Left ventricle myocardium inferior (tissue), 1 donor: ENCODE data around the gene PDK2. TPM values are rescaled to one million over a fixed set of nuclear protein-coding genes. Genes with fewer than 3 reads are reported as not detected.

Source experiments
- DNase-seq: peaks from one replicate; pipeline ENCODE4 v3.0.0-alpha.2; 2020
- H3K27ac ChIP-seq: fragments of 200-600 bp; replicated peaks from 2 replicates; pipeline ENCODE4 v1.8.0; 2021
- H3K27me3 ChIP-seq: fragments of 200-600 bp; 2 replicates; pipeline ENCODE4 v1.8.0; 2021; ENCODE audit warnings: low read depth
- H3K36me3 ChIP-seq: fragments of 200-600 bp; 2 replicates; pipeline ENCODE4 v1.8.0; 2021
- H3K4me1 ChIP-seq: fragments of 200-600 bp; 2 replicates; pipeline ENCODE4 v1.8.0; 2021
- H3K4me3 ChIP-seq: fragments of 200-600 bp; 2 replicates; pipeline ENCODE4 v1.8.0; 2021; ENCODE audit warnings: mild to moderate bottlenecking, moderate library complexity
- H3K9me3 ChIP-seq: fragments of 200-600 bp; replicated peaks from 2 replicates; pipeline ENCODE4 v1.8.0; 2021
- intact Hi-C: fragments of 100-400 bp; cut with micrococcal nuclease; formaldehyde crosslinking; loops from one replicate; pipeline ENCODE4 v1.11.0; 2022
- total RNA-seq: library from RNA; stranded (reverse); fragmentation: NEBNext Ultra II Directional; extraction: Animal tissue kit (Norgen Biotek cat#: 25700); gene quantifications from one replicate; pipeline ENCODE4 v1.2.1, GENCODE V29; 2021
- TF ChIP-seq, protein P1 (sequence below): fragments of 200-600 bp; IDR thresholded peaks from 2 replicates; pipeline ENCODE4 v1.8.0; 2021; ENCODE audit warnings: antibody characterized with exemption, mild to moderate bottlenecking, borderline replicate concordance
- donor health status: DM: no; HTN: yes; CAD: no; lungs with severe emphysema.

The PDK2 gene
- total RNA-seq, 1 donor from 2014 or later: 206 TPM

DNA sequence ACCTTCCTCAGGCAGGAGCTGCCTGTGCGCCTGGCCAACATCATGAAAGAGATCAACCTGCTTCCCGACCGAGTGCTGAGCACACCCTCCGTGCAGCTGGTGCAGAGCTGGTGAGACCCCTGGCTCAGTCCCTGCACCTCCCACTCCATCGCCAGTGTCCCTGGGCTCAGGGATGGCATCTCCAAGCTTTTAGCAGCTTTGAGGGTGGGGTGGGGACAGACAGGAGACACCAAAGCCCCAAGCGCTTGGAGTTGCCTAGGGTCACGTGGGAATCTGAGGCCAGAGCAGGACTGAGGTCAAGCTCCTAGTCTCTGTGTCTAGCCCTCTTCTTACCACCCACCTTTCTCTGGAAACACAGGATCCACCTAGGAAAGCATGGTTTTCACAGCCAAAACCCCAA is 2.3 kb downstream of the PDK2 start:
- no peak for DNase-seq
- H3K27ac ChIP-seq: peak overlapping the region; percentile 97

DNA sequence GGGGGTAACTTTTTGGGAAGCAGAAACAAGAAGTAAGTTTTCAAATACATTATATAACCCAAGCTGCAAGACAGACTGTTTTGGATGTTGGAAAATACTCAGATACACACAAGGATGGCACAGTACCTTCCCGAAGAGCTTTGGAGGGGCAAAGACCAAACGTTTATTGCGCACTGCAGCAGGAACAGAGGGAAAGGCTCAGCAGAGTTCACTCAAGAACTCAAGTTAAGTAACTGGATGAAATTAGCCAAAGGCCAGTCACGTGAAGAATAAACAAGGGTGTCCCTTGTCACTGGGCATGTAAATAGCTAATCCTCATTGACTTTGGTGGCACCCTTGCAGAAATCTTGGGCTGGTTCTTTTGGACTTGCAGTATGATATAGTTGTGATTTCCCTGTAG is 2.8 kb downstream of the PDK2 start:
- H3K27me3 ChIP-seq: no peaks in the 10 kb centered on the region
- peak overlapping the region; percentile 97 for H3K27ac ChIP-seq
- peaks cover 82% of the 10 kb centered on the region for H3K4me1 ChIP-seq
- intact Hi-C loops: loop anchor here (10.0 kb wide), 1 partner anchor 67 kb away; the partner anchor contains the start of gene SGCA
- TF ChIP-seq, protein P1, sequence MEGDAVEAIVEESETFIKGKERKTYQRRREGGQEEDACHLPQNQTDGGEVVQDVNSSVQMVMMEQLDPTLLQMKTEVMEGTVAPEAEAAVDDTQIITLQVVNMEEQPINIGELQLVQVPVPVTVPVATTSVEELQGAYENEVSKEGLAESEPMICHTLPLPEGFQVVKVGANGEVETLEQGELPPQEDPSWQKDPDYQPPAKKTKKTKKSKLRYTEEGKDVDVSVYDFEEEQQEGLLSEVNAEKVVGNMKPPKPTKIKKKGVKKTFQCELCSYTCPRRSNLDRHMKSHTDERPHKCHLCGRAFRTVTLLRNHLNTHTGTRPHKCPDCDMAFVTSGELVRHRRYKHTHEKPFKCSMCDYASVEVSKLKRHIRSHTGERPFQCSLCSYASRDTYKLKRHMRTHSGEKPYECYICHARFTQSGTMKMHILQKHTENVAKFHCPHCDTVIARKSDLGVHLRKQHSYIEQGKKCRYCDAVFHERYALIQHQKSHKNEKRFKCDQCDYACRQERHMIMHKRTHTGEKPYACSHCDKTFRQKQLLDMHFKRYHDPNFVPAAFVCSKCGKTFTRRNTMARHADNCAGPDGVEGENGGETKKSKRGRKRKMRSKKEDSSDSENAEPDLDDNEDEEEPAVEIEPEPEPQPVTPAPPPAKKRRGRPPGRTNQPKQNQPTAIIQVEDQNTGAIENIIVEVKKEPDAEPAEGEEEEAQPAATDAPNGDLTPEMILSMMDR: no peak
- no peaks in the 10 kb centered on the region for H3K9me3 ChIP-seq
- no peak for DNase-seq
- H3K4me3 ChIP-seq: no peak overlapping the region
- peaks cover 40% of the 10 kb centered on the region for H3K36me3 ChIP-seq

More for the DNA sequence above, 2.3 kb downstream of the PDK2 start:
- Histone ChIP-seq H3K4me1 (peaks cover 77% of the 10 kb centered on the region), H3K4me3 (peak overlapping the region; percentile 99), H3K36me3 (peaks cover 40% of the 10 kb centered on the region), H3K9me3 (no peaks in the 10 kb centered on the region), H3K27me3 (no peaks in the 10 kb centered on the region)
- intact Hi-C loops: loop anchor here (10.0 kb wide), 1 partner anchor 67 kb away; the partner anchor contains the start of gene SGCA
- TF ChIP-seq, protein P1: no peak

DNA sequence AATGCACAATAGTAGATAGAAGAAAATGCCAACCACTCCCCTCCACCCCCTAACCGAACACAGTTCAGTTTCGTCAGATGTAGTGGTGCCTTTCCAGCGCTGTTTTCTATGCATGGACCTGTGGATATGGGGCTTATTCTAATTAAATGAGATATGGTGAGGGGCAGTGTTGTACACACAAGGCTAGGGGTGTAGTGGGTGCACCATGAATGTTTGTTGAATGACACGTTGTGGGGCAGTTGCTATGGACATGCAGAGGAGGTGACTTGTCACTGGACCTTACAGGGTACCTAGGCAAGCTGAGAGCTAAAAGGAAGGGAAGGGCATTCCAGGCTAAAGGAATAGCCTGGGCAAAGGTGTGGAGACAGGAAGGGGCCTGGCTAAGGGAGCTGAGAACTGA is 3.4 kb downstream of the PDK2 start:
- peak overlapping the region; percentile 97 for H3K27ac ChIP-seq
- peaks cover 89% of the 10 kb centered on the region for H3K4me1 ChIP-seq
- no peak for DNase-seq
- intact Hi-C loops: loop anchor here (10.0 kb wide), 1 partner anchor 66 kb away; the partner anchor contains the start of gene SGCA
- no peak overlapping the region for H3K4me3 ChIP-seq
- TF ChIP-seq, protein P1: no peak
- H3K9me3 ChIP-seq: no peaks in the 10 kb centered on the region
- H3K36me3 ChIP-seq: peaks cover 40% of the 10 kb centered on the region
- H3K27me3 ChIP-seq: no peaks in the 10 kb centered on the region

DNA sequence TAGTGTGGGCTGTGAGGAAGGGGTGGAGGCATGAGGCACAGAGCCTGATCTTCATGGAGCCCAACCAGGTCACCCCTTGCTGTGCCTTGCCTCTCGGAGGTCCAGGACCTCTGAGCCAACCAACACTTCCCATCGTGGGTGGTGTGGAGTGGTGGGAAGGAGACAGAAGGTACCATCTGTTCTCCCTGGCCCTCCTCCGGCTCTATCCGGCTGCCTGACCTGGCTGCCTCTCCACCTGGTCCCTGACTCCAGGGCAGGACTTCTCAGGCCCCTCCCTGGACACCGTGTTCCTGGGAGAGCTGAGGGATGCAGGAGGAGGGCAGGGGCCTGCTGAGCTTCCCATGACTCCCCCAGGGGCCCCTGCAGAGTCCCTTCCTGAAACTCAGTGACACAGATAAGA is 3.9 kb downstream of the PDK2 start:
- intact Hi-C loops: loop anchor here (10.0 kb wide), 1 partner anchor 66 kb away; the partner anchor contains the start of gene SGCA
- DNase-seq: no peak
- Histone ChIP-seq H3K9me3 (no peaks in the 10 kb centered on the region), H3K36me3 (peaks cover 40% of the 10 kb centered on the region), H3K27ac (peak overlapping the region; percentile 97), H3K4me1 (peaks cover 90% of the 10 kb centered on the region), H3K27me3 (no peaks in the 10 kb centered on the region), H3K4me3 (no peak overlapping the region)
- TF ChIP-seq, protein P1: no peak

DNA sequence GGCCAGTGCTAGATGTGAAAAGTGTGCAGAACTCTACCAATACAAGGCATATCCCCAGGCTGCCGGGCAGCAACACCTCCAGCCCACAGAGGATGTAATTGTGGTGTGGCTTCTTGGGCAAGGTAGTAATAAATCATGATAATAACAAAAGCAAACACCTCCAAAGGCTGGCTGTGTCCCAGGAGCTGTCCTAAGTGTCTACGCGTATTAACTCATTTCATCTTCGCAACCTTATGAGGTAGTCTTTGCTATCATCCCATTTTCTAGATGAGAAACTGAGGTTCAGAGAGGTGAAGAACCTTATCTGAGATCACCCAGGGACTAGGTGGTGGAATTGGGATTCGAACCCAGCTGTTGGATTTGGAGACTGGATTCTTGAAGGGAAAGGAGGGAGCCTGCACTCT is 5.3 kb downstream of the PDK2 start:
- Histone ChIP-seq H3K36me3 (peaks cover 51% of the 10 kb centered on the region), H3K27ac (peak overlapping the region; percentile 97), H3K27me3 (no peaks in the 10 kb centered on the region), H3K9me3 (no peaks in the 10 kb centered on the region), H3K4me3 (peak overlapping the region; percentile 55), H3K4me1 (peaks cover 78% of the 10 kb centered on the region)
- TF ChIP-seq, protein P1: no peak
- intact Hi-C loops: no loop called here
- no peak for DNase-seq
